ENCODE measurements around the gene SHROOM1.

The SHROOM1 gene

DNA sequence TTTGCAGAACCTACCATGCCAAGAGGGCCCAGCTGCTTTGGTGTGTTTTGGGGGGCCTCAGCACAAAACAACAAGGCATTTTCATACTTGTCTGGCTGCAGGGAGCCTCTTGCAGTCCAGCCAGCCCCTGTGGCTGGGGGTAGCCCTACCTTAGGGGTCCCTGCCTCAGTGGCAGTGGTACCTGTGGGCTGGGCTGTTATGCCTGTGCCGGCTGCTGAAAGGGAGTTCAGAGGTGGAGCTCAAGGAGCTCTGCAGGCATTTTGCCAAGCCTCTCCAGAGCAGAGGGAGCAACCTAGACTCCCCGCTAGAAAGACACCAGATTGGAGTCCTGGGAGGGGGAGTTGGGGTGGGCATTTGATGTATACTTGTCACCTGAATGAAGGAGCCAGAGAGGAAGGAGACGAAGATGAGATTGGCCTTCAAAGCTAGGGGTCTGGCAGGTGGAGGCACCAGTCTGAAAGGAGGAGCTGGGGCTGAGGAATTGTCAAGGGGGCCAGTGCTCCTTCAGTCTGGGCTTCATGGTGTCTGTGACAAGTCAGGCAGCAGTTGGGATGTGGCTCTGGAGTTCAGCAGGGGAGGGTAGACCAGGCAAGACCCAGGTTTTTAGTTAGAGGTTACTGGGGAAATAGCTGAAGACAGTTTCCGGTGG, 1.5 kb downstream of the SHROOM1 start:
- DNase-seq (ENCODE audit: low read depth) = no peak
- TF ChIP-seq, protein P1, sequence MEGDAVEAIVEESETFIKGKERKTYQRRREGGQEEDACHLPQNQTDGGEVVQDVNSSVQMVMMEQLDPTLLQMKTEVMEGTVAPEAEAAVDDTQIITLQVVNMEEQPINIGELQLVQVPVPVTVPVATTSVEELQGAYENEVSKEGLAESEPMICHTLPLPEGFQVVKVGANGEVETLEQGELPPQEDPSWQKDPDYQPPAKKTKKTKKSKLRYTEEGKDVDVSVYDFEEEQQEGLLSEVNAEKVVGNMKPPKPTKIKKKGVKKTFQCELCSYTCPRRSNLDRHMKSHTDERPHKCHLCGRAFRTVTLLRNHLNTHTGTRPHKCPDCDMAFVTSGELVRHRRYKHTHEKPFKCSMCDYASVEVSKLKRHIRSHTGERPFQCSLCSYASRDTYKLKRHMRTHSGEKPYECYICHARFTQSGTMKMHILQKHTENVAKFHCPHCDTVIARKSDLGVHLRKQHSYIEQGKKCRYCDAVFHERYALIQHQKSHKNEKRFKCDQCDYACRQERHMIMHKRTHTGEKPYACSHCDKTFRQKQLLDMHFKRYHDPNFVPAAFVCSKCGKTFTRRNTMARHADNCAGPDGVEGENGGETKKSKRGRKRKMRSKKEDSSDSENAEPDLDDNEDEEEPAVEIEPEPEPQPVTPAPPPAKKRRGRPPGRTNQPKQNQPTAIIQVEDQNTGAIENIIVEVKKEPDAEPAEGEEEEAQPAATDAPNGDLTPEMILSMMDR (IDR thresholded peaks at IDR 0.05; ENCODE audit: low read depth, low read length) = no peak
- TF ChIP-seq, protein P2, sequence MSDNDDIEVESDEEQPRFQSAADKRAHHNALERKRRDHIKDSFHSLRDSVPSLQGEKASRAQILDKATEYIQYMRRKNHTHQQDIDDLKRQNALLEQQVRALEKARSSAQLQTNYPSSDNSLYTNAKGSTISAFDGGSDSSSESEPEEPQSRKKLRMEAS (IDR thresholded peaks at IDR 0.05; ENCODE audit: low read depth, low read length) = no peak
- TF ChIP-seq POLR2A (IDR thresholded peaks at IDR 0.05; ENCODE audit: extremely low read depth, insufficient read length) = no peak
- TF ChIP-seq MYC (IDR thresholded peaks at IDR 0.05; ENCODE audit: low read depth, low read length) = no peak
- H3K4me3 ChIP-seq (ENCODE audit: low read depth, low read length) = no peak overlapping the region

DNA sequence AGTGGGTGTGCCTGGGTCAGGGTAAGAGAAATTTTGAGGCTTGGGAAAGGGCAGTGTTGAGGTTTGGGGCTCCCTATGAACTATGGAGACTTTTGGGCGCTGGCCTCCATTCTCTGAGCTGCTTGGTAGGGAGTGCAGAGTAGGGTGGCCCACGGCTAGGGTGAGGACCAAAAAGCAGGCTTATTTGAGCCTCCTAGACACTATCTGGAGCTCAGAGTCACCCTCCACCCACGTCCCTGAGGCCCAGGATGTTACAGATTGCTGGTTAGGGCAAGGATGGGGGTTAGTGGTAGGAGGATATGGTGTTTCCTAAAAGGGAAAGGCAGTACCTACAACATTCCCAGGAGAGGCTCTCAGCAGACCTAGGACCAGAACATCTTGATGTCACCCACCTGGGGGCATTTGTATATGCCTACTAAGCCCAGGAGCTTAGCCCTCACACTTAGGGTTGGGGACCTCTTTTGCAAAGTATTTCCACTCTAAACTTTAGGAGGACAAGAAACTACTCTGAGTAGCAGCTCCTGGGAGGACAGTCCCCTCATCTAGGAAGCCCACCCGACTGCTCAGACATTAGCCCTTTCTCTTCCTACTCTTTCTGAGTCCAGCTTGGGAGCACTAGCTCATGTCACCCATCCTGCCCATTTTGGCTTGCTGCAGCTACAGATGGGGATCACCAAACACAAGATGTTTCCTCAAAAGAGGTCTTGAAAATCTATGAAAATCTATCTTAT, 2.3 kb downstream of the SHROOM1 start:
- TF ChIP-seq POLR2A (IDR thresholded peaks at IDR 0.05; ENCODE audit: extremely low read depth, insufficient read length) (no peak), MYC (IDR thresholded peaks at IDR 0.05; ENCODE audit: low read depth, low read length) (no peak)
- TF ChIP-seq, protein P1 (IDR thresholded peaks at IDR 0.05; ENCODE audit: low read depth, low read length) = no peak
- TF ChIP-seq, protein P2 (IDR thresholded peaks at IDR 0.05; ENCODE audit: low read depth, low read length) = no peak
- no peak for DNase-seq (ENCODE audit: low read depth)
- H3K4me3 ChIP-seq (ENCODE audit: low read depth, low read length) = no peak overlapping the region

DNA sequence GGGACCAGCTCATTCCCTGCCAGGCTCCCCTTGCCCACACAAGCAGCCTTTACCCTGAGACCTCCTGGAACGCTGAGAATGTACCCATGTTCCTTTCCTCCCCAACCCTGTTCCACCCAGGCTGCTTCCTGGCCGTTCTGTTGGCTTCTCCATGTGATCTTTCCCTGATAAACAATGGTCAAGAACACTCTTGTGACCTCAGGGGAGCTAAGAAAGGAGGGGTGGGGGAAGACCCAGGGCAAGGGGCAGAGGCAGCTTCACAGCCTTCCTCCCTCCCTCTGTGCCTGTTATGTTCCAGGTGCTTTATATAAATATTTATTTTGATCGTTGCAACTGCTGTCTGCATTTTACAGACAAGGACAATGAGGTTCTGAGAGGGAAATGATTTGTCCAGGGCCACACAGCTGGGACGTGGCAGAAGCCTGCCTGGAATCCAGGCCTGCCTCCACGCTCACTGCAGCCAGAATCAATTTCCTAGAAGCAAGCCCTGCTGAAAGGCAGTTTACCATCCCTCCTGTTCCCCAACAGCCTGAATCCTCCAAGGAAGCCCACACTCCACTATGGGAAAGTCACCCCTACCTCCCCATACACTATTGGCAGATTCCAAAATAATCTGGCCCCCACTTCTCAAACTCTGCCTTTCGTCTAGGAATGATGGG, 3.9 kb downstream of the SHROOM1 start:
- TF ChIP-seq, protein P2 (IDR thresholded peaks at IDR 0.05; ENCODE audit: low read depth, low read length) = no peak
- no peak for TF ChIP-seq MYC (IDR thresholded peaks at IDR 0.05; ENCODE audit: low read depth, low read length)
- TF ChIP-seq, protein P1 (IDR thresholded peaks at IDR 0.05; ENCODE audit: low read depth, low read length) = no peak
- no peak for TF ChIP-seq POLR2A (IDR thresholded peaks at IDR 0.05; ENCODE audit: extremely low read depth, insufficient read length)
- H3K4me3 ChIP-seq (ENCODE audit: low read depth, low read length) = no peak overlapping the region

DNA sequence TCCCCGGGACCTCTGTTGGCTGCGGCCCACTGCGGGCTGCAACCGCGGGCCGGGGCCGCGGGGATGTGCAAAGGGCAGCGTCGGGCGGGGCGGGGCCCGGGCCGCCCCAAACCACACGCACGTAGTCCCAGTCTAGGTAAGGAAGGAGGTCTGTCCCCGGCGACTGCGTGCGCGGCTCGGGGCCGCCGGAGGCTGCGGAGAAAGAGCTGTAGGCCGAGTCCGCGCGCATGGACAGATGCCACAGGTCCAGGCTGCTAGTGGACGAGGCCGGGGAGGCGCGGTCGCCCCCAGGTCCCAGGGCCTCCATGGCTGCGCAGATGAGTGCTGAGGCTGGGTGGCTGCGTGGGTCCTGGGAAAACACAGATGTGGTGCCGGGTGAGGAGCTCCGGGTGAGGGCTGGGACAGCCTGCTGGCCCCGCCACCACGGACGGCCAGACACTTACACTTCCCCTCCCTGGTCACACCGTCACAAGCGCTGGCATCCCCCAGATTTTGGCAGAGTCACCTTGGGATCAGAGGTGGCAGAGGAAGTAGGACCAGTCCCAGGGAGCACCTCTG, 4.5 kb downstream of the SHROOM1 start:
- no peak overlapping the region for H3K4me3 ChIP-seq (ENCODE audit: low read depth, low read length)
- no peak for DNase-seq (ENCODE audit: low read depth)
- no peak for TF ChIP-seq POLR2A (IDR thresholded peaks at IDR 0.05; ENCODE audit: extremely low read depth, insufficient read length)
- TF ChIP-seq, protein P1 (IDR thresholded peaks at IDR 0.05; ENCODE audit: low read depth, low read length) = no peak
- TF ChIP-seq MYC (IDR thresholded peaks at IDR 0.05; ENCODE audit: low read depth, low read length) = no peak
- TF ChIP-seq, protein P2 (IDR thresholded peaks at IDR 0.05; ENCODE audit: low read depth, low read length) = no peak

More for the DNA sequence above, 3.9 kb downstream of the SHROOM1 start:
- no peak for DNase-seq (ENCODE audit: low read depth)

DNA sequence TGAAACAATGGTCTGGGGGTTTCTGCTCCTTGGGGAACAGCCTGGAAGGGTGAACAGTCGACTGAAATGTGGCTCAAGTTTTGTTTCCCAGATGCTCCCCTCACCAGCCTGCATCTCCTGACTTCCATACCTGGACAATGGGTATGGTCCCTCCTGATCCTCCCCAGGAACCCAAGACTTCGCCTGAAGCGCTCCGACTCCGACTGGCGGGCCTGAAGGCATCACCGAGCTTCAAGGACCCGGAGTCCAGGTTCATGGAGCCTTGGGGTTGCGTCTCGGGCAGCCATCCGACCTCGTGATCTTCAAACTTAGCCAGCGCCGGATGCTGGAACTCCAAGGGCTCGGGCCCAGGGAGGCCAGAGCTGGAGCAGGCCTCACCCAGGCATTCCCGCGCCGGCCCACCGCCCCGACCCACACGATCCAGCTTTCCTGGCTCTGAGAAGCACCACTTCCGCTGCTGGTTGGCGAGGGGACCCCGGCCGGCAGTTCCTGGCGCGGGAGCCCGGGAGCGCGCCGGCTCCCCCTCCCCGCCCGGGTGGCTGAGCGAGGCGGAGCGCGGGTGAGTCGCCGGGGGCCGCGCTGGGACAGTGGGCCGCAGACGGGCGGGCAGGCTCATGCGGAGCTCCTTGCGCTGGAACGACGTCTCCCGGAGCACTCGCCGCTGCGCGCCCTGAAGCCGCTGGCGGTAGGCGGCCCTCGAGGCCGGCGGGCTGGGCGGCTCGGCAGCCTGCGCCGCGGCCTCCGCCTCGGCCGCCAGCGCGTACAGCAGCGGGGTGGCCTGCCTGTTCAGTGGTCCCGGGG, 5.2 kb downstream of the SHROOM1 start:
- no peak overlapping the region for H3K4me3 ChIP-seq (ENCODE audit: low read depth, low read length)

More for the DNA sequence above, 5.2 kb downstream of the SHROOM1 start:
- no peak for DNase-seq (ENCODE audit: low read depth)
- TF ChIP-seq, protein P2 (IDR thresholded peaks at IDR 0.05; ENCODE audit: low read depth, low read length) = no peak
- TF ChIP-seq POLR2A (IDR thresholded peaks at IDR 0.05; ENCODE audit: extremely low read depth, insufficient read length) (no peak), MYC (IDR thresholded peaks at IDR 0.05; ENCODE audit: low read depth, low read length) (no peak)
- TF ChIP-seq, protein P1 (IDR thresholded peaks at IDR 0.05; ENCODE audit: low read depth, low read length) = no peak
